Measurements from ENCODE around the gene DLG1.

DLG1 gene

GRCh38 chr3:197022405-197023231 is 275.8 kb downstream of the DLG1 start:
- peak; percentile 36 for DNase-seq (ENCODE audit: low spot score)
- in situ Hi-C loops (cut with MboI; ENCODE audit: low sequenced_read_pairs, unreplicated experiment): loop anchor here (25.0 kb wide), 1 partner anchor 165 kb away; no protein-coding TSS in a partner anchor
- TF ChIP-seq CTCF (IDR thresholded peaks at IDR 0.05; ENCODE audit: borderline replicate concordance, control extremely low read depth, extremely low read depth, insufficient read depth, missing control alignments): no peak

- in situ Hi-C loops (cut with MboI; ENCODE audit: low sequenced_read_pairs, unreplicated experiment): loop anchor here (25.0 kb wide), 1 partner anchor 165 kb away; no protein-coding TSS in a partner anchor
- no peak for TF ChIP-seq CTCF (IDR thresholded peaks at IDR 0.05; ENCODE audit: borderline replicate concordance, control extremely low read depth, extremely low read depth, insufficient read depth, missing control alignments)
- DNase-seq (ENCODE audit: low spot score): no peak
Observed at GRCh38 chr3:197021729-197022404, 276.5 kb downstream of the DLG1 start.

- in situ Hi-C loops (cut with MboI; ENCODE audit: low sequenced_read_pairs, unreplicated experiment): loop anchor here (25.0 kb wide), 1 partner anchor 166 kb away; no protein-coding TSS in a partner anchor
- TF ChIP-seq CTCF (IDR thresholded peaks at IDR 0.05; ENCODE audit: borderline replicate concordance, control extremely low read depth, extremely low read depth, insufficient read depth, missing control alignments): no peak
- peak; percentile 17 for DNase-seq (ENCODE audit: low spot score)
Observed at GRCh38 chr3:197021231-197021630, 277.2 kb downstream of the DLG1 start.

GRCh38 chr3:197019535-197019934 is 278.9 kb downstream of the DLG1 start:
- in situ Hi-C loops (cut with MboI; ENCODE audit: low sequenced_read_pairs, unreplicated experiment): loop anchor here (25.0 kb wide), 1 partner anchor 168 kb away; no protein-coding TSS in a partner anchor
- no peak for TF ChIP-seq CTCF (IDR thresholded peaks at IDR 0.05; ENCODE audit: borderline replicate concordance, control extremely low read depth, extremely low read depth, insufficient read depth, missing control alignments)
- peak; percentile 2 for DNase-seq (ENCODE audit: low spot score)

- no peak for DNase-seq (ENCODE audit: low spot score)
- in situ Hi-C loops (cut with MboI; ENCODE audit: low sequenced_read_pairs, unreplicated experiment): loop anchor here (25.0 kb wide), 1 partner anchor 168 kb away; no protein-coding TSS in a partner anchor
Observed at GRCh38 chr3:197019021-197019420, 279.4 kb downstream of the DLG1 start.

More at GRCh38 chr3:197019021-197019420, 279.4 kb downstream of the DLG1 start:
- TF ChIP-seq CTCF (IDR thresholded peaks at IDR 0.05; ENCODE audit: borderline replicate concordance, control extremely low read depth, extremely low read depth, insufficient read depth, missing control alignments): no peak

All from GM13976 (cell line).